KOPT-K1 (cell line): ENCODE results near the gene PPP1R13B.

ENCODE experiments used
- H3K27ac ChIP-seq: fragments of 200-600 bp; sonication (generic); 2 replicates; pipeline ENCODE4 v1.5.1; 2016; ENCODE audit warnings: antibody characterized with exemption, mild to moderate bottlenecking, low read depth, low read length; ENCODE audit not compliant: poor library complexity, severe bottlenecking
- H3K36me3 ChIP-seq: fragments of 200-600 bp; sonication (generic); 2 replicates; pipeline ENCODE4 v1.5.1; 2017; ENCODE audit warnings: antibody characterized with exemption, mild to moderate bottlenecking, low read length, moderate library complexity; ENCODE audit not compliant: insufficient read depth
- H3K9me3 ChIP-seq: fragments of 200-600 bp; sonication (generic); 2 replicates; pipeline ENCODE4 v1.5.1; 2017; ENCODE audit warnings: antibody characterized with exemption, low read length, mild to moderate bottlenecking; ENCODE audit not compliant: insufficient read depth, poor library complexity, severe bottlenecking

Gene PPP1R13B

GRCh38 chr14:103711516-103712431 lies 135.6 kb downstream of the PPP1R13B start:
- H3K36me3 ChIP-seq = peaks cover 71% of the 10 kb centered on the region
- peak overlapping the region; percentile 87 for H3K27ac ChIP-seq
- H3K9me3 ChIP-seq = no peaks in the 10 kb centered on the region

GRCh38 chr14:103710771-103711377 lies 136.5 kb downstream of the PPP1R13B start:
- Histone ChIP-seq H3K9me3 (no peaks in the 10 kb centered on the region), H3K27ac (no peak overlapping the region), H3K36me3 (peaks cover 80% of the 10 kb centered on the region)

GRCh38 chr14:103709814-103710213 lies 137.6 kb downstream of the PPP1R13B start:
- Histone ChIP-seq H3K36me3 (peaks cover 90% of the 10 kb centered on the region), H3K9me3 (no peaks in the 10 kb centered on the region), H3K27ac (no peak overlapping the region)

- Histone ChIP-seq H3K27ac (no peak overlapping the region), H3K9me3 (no peaks in the 10 kb centered on the region), H3K36me3 (peaks cover 100% of the 10 kb centered on the region)
These were observed 138.6 kb downstream of the PPP1R13B start for GRCh38 chr14:103708750-103709187.

GRCh38 chr14:103707329-103708263 lies 139.8 kb downstream of the PPP1R13B start:
- peaks cover 100% of the 10 kb centered on the region for H3K36me3 ChIP-seq
- no peaks in the 10 kb centered on the region for H3K9me3 ChIP-seq
- no peak overlapping the region for H3K27ac ChIP-seq

- peaks cover 100% of the 10 kb centered on the region for H3K36me3 ChIP-seq
- H3K9me3 ChIP-seq = no peaks in the 10 kb centered on the region
- no peak overlapping the region for H3K27ac ChIP-seq
These were observed 140.6 kb downstream of the PPP1R13B start for GRCh38 chr14:103706551-103707328.

GRCh38 chr14:103705504-103706284 lies 141.7 kb downstream of the PPP1R13B start:
- H3K9me3 ChIP-seq = no peaks in the 10 kb centered on the region
- peaks cover 100% of the 10 kb centered on the region for H3K36me3 ChIP-seq
- no peak overlapping the region for H3K27ac ChIP-seq

GRCh38 chr14:103705118-103705503 lies 142.3 kb downstream of the PPP1R13B start:
- Histone ChIP-seq H3K9me3 (no peaks in the 10 kb centered on the region), H3K36me3 (peaks cover 100% of the 10 kb centered on the region), H3K27ac (no peak overlapping the region)

GRCh38 chr14:103704708-103705107 lies 142.7 kb downstream of the PPP1R13B start:
- H3K9me3 ChIP-seq = no peaks in the 10 kb centered on the region
- H3K27ac ChIP-seq = no peak overlapping the region
- H3K36me3 ChIP-seq = peaks cover 100% of the 10 kb centered on the region

- Histone ChIP-seq H3K9me3 (no peaks in the 10 kb centered on the region), H3K27ac (no peak overlapping the region), H3K36me3 (peaks cover 100% of the 10 kb centered on the region)
These were observed 143.7 kb downstream of the PPP1R13B start for GRCh38 chr14:103703433-103704385.

- Histone ChIP-seq H3K36me3 (peaks cover 100% of the 10 kb centered on the region), H3K27ac (no peak overlapping the region), H3K9me3 (no peaks in the 10 kb centered on the region)
These were observed 144.6 kb downstream of the PPP1R13B start for GRCh38 chr14:103702497-103703432.

GRCh38 chr14:103702095-103702494 lies 145.3 kb downstream of the PPP1R13B start:
- Histone ChIP-seq H3K27ac (no peak overlapping the region), H3K9me3 (no peaks in the 10 kb centered on the region), H3K36me3 (peaks cover 100% of the 10 kb centered on the region)
